Measurements from ENCODE around the gene B3GAT1.

DNA sequence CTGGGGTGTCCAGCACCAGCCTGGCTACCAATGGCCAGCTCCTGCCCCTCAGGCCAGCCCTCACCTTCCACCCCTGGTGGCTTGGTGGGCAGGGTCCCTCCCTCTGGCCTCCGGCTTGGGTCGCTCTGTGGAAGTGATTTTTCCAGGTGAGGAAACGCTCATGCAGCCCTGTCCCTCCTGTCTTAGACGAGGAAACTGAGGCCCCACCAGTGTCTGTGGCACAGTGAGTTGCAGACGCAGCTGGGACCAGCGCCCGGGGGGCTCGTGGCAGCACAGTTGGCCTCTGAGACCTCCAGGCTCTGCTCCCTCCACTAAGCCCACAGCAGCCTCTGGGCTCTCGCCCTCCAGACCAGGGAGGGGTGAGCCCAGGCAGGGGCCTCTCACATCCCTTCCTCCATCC, 6.2 kb downstream of the B3GAT1 start:
- TF ChIP-seq, protein P1, sequence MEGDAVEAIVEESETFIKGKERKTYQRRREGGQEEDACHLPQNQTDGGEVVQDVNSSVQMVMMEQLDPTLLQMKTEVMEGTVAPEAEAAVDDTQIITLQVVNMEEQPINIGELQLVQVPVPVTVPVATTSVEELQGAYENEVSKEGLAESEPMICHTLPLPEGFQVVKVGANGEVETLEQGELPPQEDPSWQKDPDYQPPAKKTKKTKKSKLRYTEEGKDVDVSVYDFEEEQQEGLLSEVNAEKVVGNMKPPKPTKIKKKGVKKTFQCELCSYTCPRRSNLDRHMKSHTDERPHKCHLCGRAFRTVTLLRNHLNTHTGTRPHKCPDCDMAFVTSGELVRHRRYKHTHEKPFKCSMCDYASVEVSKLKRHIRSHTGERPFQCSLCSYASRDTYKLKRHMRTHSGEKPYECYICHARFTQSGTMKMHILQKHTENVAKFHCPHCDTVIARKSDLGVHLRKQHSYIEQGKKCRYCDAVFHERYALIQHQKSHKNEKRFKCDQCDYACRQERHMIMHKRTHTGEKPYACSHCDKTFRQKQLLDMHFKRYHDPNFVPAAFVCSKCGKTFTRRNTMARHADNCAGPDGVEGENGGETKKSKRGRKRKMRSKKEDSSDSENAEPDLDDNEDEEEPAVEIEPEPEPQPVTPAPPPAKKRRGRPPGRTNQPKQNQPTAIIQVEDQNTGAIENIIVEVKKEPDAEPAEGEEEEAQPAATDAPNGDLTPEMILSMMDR (IDR thresholded peaks at IDR 0.05), result no peak
- no peak for TF ChIP-seq POLR2AphosphoS5 (IDR thresholded peaks at IDR 0.05)
- TF ChIP-seq POLR2A (IDR thresholded peaks at IDR 0.05), result no peak

Measured in breast epithelium (tissue), 3 donors.